Measurements from ENCODE around the gene SIL1.

Gene SIL1

DNA sequence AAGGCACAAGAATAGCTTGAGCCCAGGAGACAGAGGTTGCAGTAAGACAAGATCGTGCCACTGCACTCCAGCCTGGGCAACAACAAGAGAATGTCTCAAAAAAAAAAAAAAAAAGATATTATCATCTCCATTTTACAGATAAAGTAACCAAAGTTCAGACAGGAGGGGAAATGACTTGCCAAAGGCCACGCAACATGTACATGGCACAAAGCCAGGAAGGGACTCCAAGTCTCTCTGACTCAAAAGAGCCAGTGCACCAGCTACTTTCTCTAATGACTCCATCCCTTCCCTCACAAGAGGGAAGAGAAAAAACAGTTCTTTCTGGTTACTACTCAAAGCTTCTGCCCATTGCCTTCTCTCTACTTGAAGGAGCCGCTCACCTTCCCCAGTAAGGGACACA, 34.1 kb downstream of the SIL1 start:
- H3K4me3 ChIP-seq: no peak overlapping the region
- no peak overlapping the region for H3K9ac ChIP-seq
- H3K9me3 ChIP-seq: no peaks in the 10 kb centered on the region
- H4K20me1 ChIP-seq: no peaks in the 10 kb centered on the region
- no peaks in the 10 kb centered on the region for H3K4me1 ChIP-seq
- no peaks in the 10 kb centered on the region for H3K36me3 ChIP-seq
- H3K4me2 ChIP-seq: no peak overlapping the region
- no peak for TF ChIP-seq Cebpa-rat (IDR thresholded peaks at IDR 0.05)
- H3K27me3 ChIP-seq: no peaks in the 10 kb centered on the region
- H3K27ac ChIP-seq: no peak overlapping the region

DNA sequence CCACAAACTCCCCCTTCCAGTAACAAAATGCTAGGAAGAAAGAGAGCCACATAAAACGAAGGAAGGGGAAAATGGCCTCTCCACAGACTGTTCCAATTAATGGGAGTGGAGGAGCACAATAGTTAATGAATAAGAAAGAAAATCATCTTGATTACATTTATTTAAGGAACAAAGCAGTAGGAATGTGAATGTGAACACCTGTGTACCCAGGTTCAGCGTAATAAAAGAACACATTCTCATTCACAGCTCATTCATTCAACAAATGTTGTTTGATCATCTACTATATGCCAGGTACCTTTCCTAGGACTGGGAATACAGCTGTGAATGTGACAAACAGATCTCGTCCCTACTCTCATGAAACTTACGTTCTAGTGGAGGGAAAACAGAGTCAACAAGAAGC, 35.7 kb downstream of the SIL1 start:
- no peak overlapping the region for H3K9ac ChIP-seq
- H3K4me1 ChIP-seq: no peaks in the 10 kb centered on the region
- no peak overlapping the region for H3K4me2 ChIP-seq
- H3K36me3 ChIP-seq: no peaks in the 10 kb centered on the region
- no peaks in the 10 kb centered on the region for H3K9me3 ChIP-seq
- no peak overlapping the region for H3K4me3 ChIP-seq
- H4K20me1 ChIP-seq: no peaks in the 10 kb centered on the region
- no peak overlapping the region for H3K27ac ChIP-seq
- H3K27me3 ChIP-seq: no peaks in the 10 kb centered on the region
- TF ChIP-seq Cebpa-rat (IDR thresholded peaks at IDR 0.05): no peak

DNA sequence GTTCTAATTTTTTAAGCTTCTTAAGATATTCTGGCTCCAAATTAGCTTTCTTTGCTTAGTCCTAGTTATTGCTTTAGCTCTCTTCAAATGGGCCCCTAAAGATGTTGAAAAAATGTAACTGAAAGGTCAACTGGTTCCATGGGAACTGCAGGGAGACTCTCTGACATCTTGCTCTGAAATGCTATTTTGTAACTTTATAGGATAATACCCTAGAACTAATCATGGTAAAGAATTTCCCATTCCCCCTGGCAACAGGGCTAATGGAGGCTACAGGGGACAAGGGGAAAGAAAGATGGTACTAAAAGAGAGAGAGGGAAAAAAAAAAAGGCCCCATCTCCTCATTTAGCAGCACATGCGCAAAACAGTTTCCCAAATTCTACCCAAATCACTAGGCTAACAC, 39.4 kb downstream of the SIL1 start:
- Histone ChIP-seq H3K4me2 (no peak overlapping the region), H3K36me3 (no peaks in the 10 kb centered on the region), H3K9ac (no peak overlapping the region), H3K4me1 (no peaks in the 10 kb centered on the region), H3K27me3 (no peaks in the 10 kb centered on the region), H4K20me1 (no peaks in the 10 kb centered on the region), H3K27ac (no peak overlapping the region), H3K9me3 (no peaks in the 10 kb centered on the region), H3K4me3 (no peak overlapping the region)
- no peak for TF ChIP-seq Cebpa-rat (IDR thresholded peaks at IDR 0.05)

DNA sequence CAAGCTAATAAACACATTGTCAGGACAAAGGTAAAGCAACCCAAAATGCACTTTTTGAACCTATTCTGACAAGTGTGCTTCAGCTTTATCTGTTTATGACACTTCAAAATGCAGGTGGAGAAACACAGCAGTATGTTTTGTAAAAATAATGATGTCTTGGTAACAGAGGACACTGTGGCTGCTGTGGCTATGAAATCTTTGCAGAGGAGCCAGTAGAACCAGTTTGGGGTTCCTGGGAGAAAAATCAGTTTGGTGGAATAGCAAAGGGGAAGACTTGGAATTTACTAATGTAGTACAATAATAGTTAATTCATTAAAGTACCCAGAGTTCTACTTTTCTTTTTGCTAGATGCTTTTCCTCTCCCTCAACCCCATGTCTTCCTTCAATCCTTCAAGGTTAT, 40.6 kb downstream of the SIL1 start:
- H3K9ac ChIP-seq: no peak overlapping the region
- H3K27me3 ChIP-seq: no peaks in the 10 kb centered on the region
- no peak overlapping the region for H3K27ac ChIP-seq
- no peak overlapping the region for H3K4me2 ChIP-seq
- H3K4me1 ChIP-seq: no peaks in the 10 kb centered on the region
- H3K9me3 ChIP-seq: no peaks in the 10 kb centered on the region
- TF ChIP-seq Cebpa-rat (IDR thresholded peaks at IDR 0.05): no peak
- H4K20me1 ChIP-seq: no peaks in the 10 kb centered on the region
- H3K36me3 ChIP-seq: no peaks in the 10 kb centered on the region
- H3K4me3 ChIP-seq: no peak overlapping the region

DNA sequence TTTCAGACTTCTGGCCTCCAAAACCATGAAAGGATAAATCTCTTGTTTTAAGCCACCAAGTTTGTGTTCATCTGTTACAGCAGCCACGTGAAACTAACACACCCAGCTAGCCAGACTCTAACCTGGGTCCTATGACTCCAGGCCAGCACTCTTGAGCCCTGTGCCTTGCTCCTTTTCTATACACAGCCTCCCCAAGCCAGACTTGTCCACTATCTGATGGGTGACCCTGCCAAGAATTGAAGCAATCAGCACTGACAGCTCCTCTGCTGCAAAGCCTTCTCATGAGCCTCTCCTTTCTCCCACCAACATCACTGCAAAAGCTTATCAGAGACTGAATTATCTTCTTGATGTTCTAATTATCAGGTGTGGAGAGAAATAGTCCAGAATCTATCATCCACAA, 41.4 kb downstream of the SIL1 start:
- no peak overlapping the region for H3K9ac ChIP-seq
- H4K20me1 ChIP-seq: no peaks in the 10 kb centered on the region
- no peak overlapping the region for H3K4me2 ChIP-seq
- no peaks in the 10 kb centered on the region for H3K36me3 ChIP-seq
- H3K4me1 ChIP-seq: no peaks in the 10 kb centered on the region
- H3K27ac ChIP-seq: no peak overlapping the region
- H3K9me3 ChIP-seq: no peaks in the 10 kb centered on the region
- no peak overlapping the region for H3K4me3 ChIP-seq
- no peak for TF ChIP-seq Cebpa-rat (IDR thresholded peaks at IDR 0.05)
- no peaks in the 10 kb centered on the region for H3K27me3 ChIP-seq

DNA sequence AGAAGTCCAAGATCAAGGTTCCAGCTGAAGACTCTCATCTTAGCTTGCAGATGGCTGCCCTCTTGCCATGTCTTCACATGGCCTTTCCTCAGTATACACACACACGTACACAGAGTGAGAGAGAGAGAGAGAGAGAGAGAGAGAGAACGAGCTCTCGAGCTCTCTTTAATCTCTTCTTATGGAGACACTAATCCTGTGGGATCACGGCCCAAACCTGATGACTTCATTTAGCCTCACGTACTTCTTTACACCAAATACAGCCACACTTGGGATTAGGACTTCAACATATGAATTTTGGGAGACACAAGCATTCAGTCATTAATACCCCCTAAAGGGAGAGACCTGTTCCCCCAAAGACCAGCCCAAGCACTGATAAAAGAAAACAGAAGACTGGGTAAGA, 42.8 kb downstream of the SIL1 start:
- no peaks in the 10 kb centered on the region for H3K36me3 ChIP-seq
- H3K9me3 ChIP-seq: no peaks in the 10 kb centered on the region
- no peak for TF ChIP-seq Cebpa-rat (IDR thresholded peaks at IDR 0.05)
- no peak overlapping the region for H3K9ac ChIP-seq
- H3K27me3 ChIP-seq: no peaks in the 10 kb centered on the region
- H3K4me3 ChIP-seq: no peak overlapping the region
- no peak overlapping the region for H3K4me2 ChIP-seq
- no peaks in the 10 kb centered on the region for H3K4me1 ChIP-seq
- H4K20me1 ChIP-seq: no peaks in the 10 kb centered on the region
- no peak overlapping the region for H3K27ac ChIP-seq

DNA sequence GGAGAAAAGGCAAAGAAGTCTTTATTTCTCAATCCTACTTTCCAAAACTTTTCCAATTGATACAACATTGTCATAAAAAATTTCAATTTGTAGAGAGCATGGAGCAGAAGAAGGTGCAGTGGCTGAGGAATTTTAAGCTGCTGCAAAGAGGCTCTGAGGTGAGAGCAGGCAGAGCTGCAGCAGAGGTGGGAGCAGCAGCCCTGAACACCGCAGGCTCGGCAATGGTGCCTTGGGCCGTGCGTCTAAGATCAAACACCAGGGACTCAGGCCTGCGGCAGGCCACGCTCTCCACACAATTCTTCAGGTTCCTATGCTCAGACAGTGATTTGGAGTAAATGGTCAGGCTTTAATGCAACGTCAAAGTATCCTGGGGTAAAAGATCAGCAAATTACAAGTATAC, 46.3 kb downstream of the SIL1 start:
- Histone ChIP-seq H4K20me1 (peaks cover 18% of the 10 kb centered on the region; the same call in 1 of the 2 replicates), H3K4me2 (no peak overlapping the region), H3K36me3 (no peaks in the 10 kb centered on the region), H3K27me3 (no peaks in the 10 kb centered on the region), H3K4me3 (no peak overlapping the region), H3K9ac (no peak overlapping the region), H3K4me1 (peaks cover 17% of the 10 kb centered on the region), H3K27ac (no peak overlapping the region), H3K9me3 (no peaks in the 10 kb centered on the region)
- TF ChIP-seq Cebpa-rat (IDR thresholded peaks at IDR 0.05): no peak

DNA sequence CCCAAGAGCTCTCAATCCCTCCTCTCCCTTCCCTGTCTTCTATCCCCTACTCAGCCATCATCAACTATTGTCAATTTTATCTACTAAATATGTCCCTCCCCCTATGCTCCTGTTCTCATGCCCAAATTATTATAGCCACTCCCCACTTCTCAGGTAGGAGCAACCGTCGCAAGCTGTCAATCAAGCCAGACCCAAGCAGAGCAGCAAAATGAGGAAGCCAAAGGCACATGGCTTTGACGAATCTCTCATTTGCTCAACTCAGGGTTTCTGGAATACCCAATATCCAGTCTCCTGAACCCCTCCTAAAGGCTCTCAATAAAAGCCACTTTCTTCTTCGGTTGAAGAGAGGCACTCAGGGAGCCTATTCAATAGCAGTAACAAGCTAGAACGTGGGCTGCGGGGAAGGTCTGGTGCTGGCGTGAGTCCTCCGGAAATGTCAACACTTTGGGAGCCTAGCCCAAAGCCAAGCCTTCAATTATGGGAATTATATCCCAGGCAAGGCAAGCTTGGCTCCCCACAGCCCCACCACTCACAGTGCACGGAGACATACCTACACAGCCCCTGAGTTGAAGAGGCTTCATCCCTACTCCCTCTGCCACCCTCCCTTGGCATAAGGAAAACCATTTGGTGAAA, 47.7 kb downstream of the SIL1 start:
- TF ChIP-seq Cebpa-rat (IDR thresholded peaks at IDR 0.05): no peak
- Histone ChIP-seq H3K4me2 (no peak overlapping the region), H3K27ac (no peak overlapping the region)

DNA sequence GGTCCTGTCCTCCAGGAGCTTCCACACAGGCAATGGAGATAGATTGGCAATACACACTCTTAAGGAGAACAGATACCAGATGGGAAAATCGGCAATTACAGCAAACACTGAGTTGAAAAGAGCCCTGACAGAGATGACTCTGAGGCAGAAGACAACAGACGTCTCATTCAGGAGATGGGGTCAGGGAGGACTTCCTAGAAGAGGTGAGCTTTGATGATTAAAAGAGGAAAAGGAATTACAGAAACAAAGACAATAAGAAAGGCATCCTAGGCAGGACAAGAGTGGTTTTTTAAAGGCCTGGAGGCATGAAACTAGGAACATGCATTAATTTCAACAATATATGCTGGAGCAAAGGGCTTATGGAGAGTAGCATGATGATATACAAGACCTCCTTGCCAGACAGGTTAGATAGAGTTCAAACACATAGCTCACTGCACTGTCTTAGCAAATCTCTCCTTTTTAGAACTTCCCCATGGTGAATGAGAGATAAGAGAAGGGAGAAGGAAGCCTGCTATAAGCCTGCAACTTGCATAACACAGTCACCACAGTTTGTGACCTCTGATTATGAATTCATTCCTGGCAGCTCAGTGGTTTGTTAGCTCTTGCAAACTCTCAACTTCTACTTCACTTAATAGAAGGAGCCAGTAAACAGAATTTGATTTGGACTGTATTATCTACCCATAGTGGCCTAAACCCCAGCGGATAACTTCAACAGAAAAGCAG, 48.5 kb downstream of the SIL1 start:
- H3K4me1 ChIP-seq: peaks cover 17% of the 10 kb centered on the region
- H3K36me3 ChIP-seq: no peaks in the 10 kb centered on the region
- no peaks in the 10 kb centered on the region for H3K27me3 ChIP-seq
- no peak overlapping the region for H3K9ac ChIP-seq
- H3K4me2 ChIP-seq: no peak overlapping the region
- H3K4me3 ChIP-seq: no peak overlapping the region
- H3K27ac ChIP-seq: no peak overlapping the region
- TF ChIP-seq Cebpa-rat (IDR thresholded peaks at IDR 0.05): no peak
- peaks cover 18% of the 10 kb centered on the region; the same call in 1 of the 2 replicates for H4K20me1 ChIP-seq
- H3K9me3 ChIP-seq: no peaks in the 10 kb centered on the region

More for the DNA sequence above, 47.7 kb downstream of the SIL1 start:
- Histone ChIP-seq H3K27me3 (no peaks in the 10 kb centered on the region), H3K36me3 (no peaks in the 10 kb centered on the region), H3K4me1 (peaks cover 17% of the 10 kb centered on the region), H3K4me3 (no peak overlapping the region), H4K20me1 (peaks cover 18% of the 10 kb centered on the region; the same call in 1 of the 2 replicates), H3K9ac (no peak overlapping the region), H3K9me3 (no peaks in the 10 kb centered on the region)

DNA sequence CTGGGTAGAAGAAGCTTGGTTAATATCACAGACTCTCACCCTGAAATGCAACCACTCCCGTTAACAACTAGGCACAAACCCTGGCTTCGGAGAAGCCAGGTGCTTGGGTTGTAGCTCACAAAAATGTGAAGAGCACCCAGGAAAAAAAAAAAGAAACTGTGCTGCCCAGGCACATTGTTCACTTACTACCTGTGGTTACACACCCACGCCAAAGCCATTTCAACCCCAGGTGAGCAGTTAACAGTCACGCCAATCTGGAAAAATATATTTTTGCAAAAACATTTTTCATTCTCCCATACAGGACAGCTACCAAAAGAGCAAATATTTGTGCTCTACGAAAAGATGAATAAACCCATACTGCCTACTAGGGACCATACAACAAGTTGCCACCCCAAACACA, 49.2 kb downstream of the SIL1 start:
- H3K27me3 ChIP-seq: no peaks in the 10 kb centered on the region
- no peak overlapping the region for H3K4me2 ChIP-seq
- TF ChIP-seq Cebpa-rat (IDR thresholded peaks at IDR 0.05): no peak
- no peak overlapping the region for H3K4me3 ChIP-seq
- H3K9ac ChIP-seq: no peak overlapping the region
- H3K4me1 ChIP-seq: peaks cover 17% of the 10 kb centered on the region
- H3K27ac ChIP-seq: no peak overlapping the region
- H4K20me1 ChIP-seq: peaks cover 18% of the 10 kb centered on the region; the same call in 1 of the 2 replicates
- no peaks in the 10 kb centered on the region for H3K36me3 ChIP-seq
- no peaks in the 10 kb centered on the region for H3K9me3 ChIP-seq
